Trophoblast cell (in vitro differentiated cells and primary cell): Measurements from ENCODE around the gene TIMP2.
A peak's percentile ranks its signal among the peaks of the same experiment; 100 is the strongest.

Source experiments
- DNase-seq, 2 donors: peaks; one replicate each; pipeline ENCODE4 v3.0.0-alpha.2; 2016
- H2AFZ ChIP-seq: 2 replicates; pipeline ENCODE4 v1.6.1; 2013; ENCODE audit warnings: low read length, moderate library complexity, mild to moderate bottlenecking; ENCODE audit not compliant: insufficient read depth, poor library complexity
- H2AK5ac ChIP-seq: 2 replicates; pipeline ENCODE4 v1.6.1; 2013; ENCODE audit warnings: mild to moderate bottlenecking, low read length
- H2BK120ac ChIP-seq: 2 replicates; pipeline ENCODE4 v1.6.1; 2013; ENCODE audit warnings: low read length, mild to moderate bottlenecking, moderate library complexity; ENCODE audit not compliant: insufficient read depth, poor library complexity
- H2BK12ac ChIP-seq: 2 replicates; pipeline ENCODE4 v1.6.1; 2013; ENCODE audit warnings: mild to moderate bottlenecking, low read length, moderate library complexity
- H2BK5ac ChIP-seq: 2 replicates; pipeline ENCODE4 v1.6.1; 2013; ENCODE audit warnings: low read length, low read depth, moderate library complexity, mild to moderate bottlenecking; ENCODE audit not compliant: poor library complexity
- H3K14ac ChIP-seq: 2 replicates; pipeline ENCODE4 v1.6.1; 2013; ENCODE audit warnings: mild to moderate bottlenecking, low read length
- H3K18ac ChIP-seq: 2 replicates; pipeline ENCODE4 v1.6.1; 2013; ENCODE audit warnings: mild to moderate bottlenecking, low read length
- H3K23ac ChIP-seq: 2 replicates; pipeline ENCODE4 v1.6.1; 2013; ENCODE audit warnings: low read length
- H3K27ac ChIP-seq: 2 replicates; pipeline ENCODE4 v1.5.1; 2013; ENCODE audit warnings: low read depth, mild to moderate bottlenecking, inconsistent platforms, low read length, moderate library complexity
- H3K27me3 ChIP-seq: 2 replicates; pipeline ENCODE4 v1.6.1; 2013; ENCODE audit warnings: inconsistent platforms, mild to moderate bottlenecking, low read length, moderate library complexity; ENCODE audit not compliant: insufficient read depth
- H3K36me3 ChIP-seq, 2 experiments: 1 replicate in 1 of 2; 2 replicates in 1 of 2; pipeline ENCODE4 v1.6.1; 2013; ENCODE audit warnings: low read length in 2 of 2, mild to moderate bottlenecking in 2 of 2, moderate library complexity in 1 of 2; ENCODE audit not compliant: insufficient read depth in 2 of 2, control insufficient read depth in 1 of 2
- H3K4ac ChIP-seq: 2 replicates; pipeline ENCODE4 v1.6.1; 2013; ENCODE audit warnings: low read depth, mild to moderate bottlenecking, low read length, moderate library complexity
- H3K4me1 ChIP-seq, 2 experiments: 1 replicate in 1 of 2; 2 replicates in 1 of 2; pipeline ENCODE4 v1.6.1; 2013; ENCODE audit warnings: low read length in 2 of 2, mild to moderate bottlenecking in 2 of 2, moderate library complexity in 1 of 2; ENCODE audit not compliant: insufficient read depth in 2 of 2, control insufficient read depth in 1 of 2
- H3K4me2 ChIP-seq: 2 replicates; pipeline ENCODE4 v1.6.1; 2013; ENCODE audit warnings: inconsistent platforms, mild to moderate bottlenecking, low read length, moderate library complexity
- H3K4me3 ChIP-seq: 2 replicates; pipeline ENCODE4 v1.5.1; 2013; ENCODE audit warnings: mild to moderate bottlenecking, low read depth, low read length, inconsistent platforms
- H3K79me1 ChIP-seq: one replicate; pipeline ENCODE4 v1.6.1; 2013; ENCODE audit warnings: low read length
- H3K79me2 ChIP-seq: 2 replicates; pipeline ENCODE4 v1.6.1; 2013; ENCODE audit warnings: low read length, mild to moderate bottlenecking; ENCODE audit not compliant: control insufficient read depth, insufficient read depth, poor library complexity
- H3K9ac ChIP-seq: 2 replicates; pipeline ENCODE4 v1.6.1; 2013; ENCODE audit warnings: mild to moderate bottlenecking, low read length
- H3K9me3 ChIP-seq: 2 replicates; pipeline ENCODE4 v1.6.1; 2013; ENCODE audit warnings: low read depth, mild to moderate bottlenecking, control low read depth, inconsistent platforms, low read length; ENCODE audit not compliant: insufficient read depth
- H4K12ac ChIP-seq: 2 replicates; pipeline ENCODE4 v1.6.1; 2013; ENCODE audit warnings: low read depth, mild to moderate bottlenecking, low read length, moderate library complexity
- H4K8ac ChIP-seq: 2 replicates; pipeline ENCODE4 v1.6.1; 2013; ENCODE audit warnings: low read depth, mild to moderate bottlenecking, low read length, moderate library complexity
- H4K91ac ChIP-seq: one replicate; pipeline ENCODE4 v1.6.1; 2013; ENCODE audit warnings: low read depth, mild to moderate bottlenecking, low read length, moderate library complexity
- WGBS: extraction: QIAGEN DNeasy Blood & Tissue Kit; methylation state at CpG from one replicate; pipeline ENCODE4 v1.1.7; 2013; ENCODE audit warnings: missing lambda C conversion rate; ENCODE audit not compliant: insufficient read length, insufficient coverage; ENCODE audit errors: extremely low coverage; 5-methylcytosine and 5-hydroxymethylcytosine counted together

TIMP2 gene

GRCh38 chr17:78812855-78813254 lies 112.3 kb downstream of the TIMP2 start:
- Histone ChIP-seq H3K14ac (no peak overlapping the region), H3K36me3 (peaks cover 54 to 68% of the 10 kb centered on the region in 2 experiments), H2AK5ac (no peak overlapping the region), H3K27ac (no peak overlapping the region), H2BK5ac (no peak overlapping the region), H2BK12ac (no peak overlapping the region), H4K12ac (no peak overlapping the region), H3K4me3 (no peak overlapping the region), H4K8ac (no peak overlapping the region), H3K79me1 (no peaks in the 10 kb centered on the region), H3K4ac (no peak overlapping the region), H3K9me3 (no peaks in the 10 kb centered on the region), H2AFZ (no peak overlapping the region), H3K79me2 (no peaks in the 10 kb centered on the region), H3K18ac (no peak overlapping the region), H3K9ac (no peak overlapping the region), H2BK120ac (no peak overlapping the region), H3K4me1 (no peaks in the 10 kb centered on the region), H3K27me3 (no peaks in the 10 kb centered on the region), H3K23ac (no peak overlapping the region), H3K4me2 (no peak overlapping the region), H4K91ac (no peak overlapping the region)
- no CpG with 5 or more reads among the region's 8 CpGs for WGBS
- no peak for DNase-seq

GRCh38 chr17:78808163-78808562 lies 117.0 kb downstream of the TIMP2 start:
- Histone ChIP-seq H3K79me2 (no peaks in the 10 kb centered on the region), H3K14ac (no peak overlapping the region), H3K23ac (no peak overlapping the region), H3K27me3 (no peaks in the 10 kb centered on the region), H3K4me3 (no peak overlapping the region), H3K4ac (no peak overlapping the region), H4K12ac (no peak overlapping the region), H3K79me1 (no peaks in the 10 kb centered on the region), H4K91ac (no peak overlapping the region), H2BK12ac (no peak overlapping the region), H3K36me3 (peaks cover 63 to 74% of the 10 kb centered on the region in 2 experiments), H3K27ac (no peak overlapping the region), H3K18ac (no peak overlapping the region), H3K9ac (no peak overlapping the region), H2AK5ac (no peak overlapping the region), H3K4me1 (no peaks in the 10 kb centered on the region), H2BK120ac (no peak overlapping the region), H2BK5ac (no peak overlapping the region), H2AFZ (no peak overlapping the region), H3K4me2 (no peak overlapping the region), H3K9me3 (no peaks in the 10 kb centered on the region), H4K8ac (no peak overlapping the region)
- no peak for DNase-seq
- WGBS: no CpG with 5 or more reads among the region's 4 CpGs

GRCh38 chr17:78806451-78806850 lies 118.7 kb downstream of the TIMP2 start:
- DNase-seq: peak in 1 of 2 donors; percentile 22
- H2AK5ac ChIP-seq: no peak overlapping the region
- H3K27me3 ChIP-seq: no peaks in the 10 kb centered on the region
- no CpG with 5 or more reads among the region's 9 CpGs for WGBS
- peaks cover 63 to 71% of the 10 kb centered on the region in 2 experiments for H3K36me3 ChIP-seq
- H3K18ac ChIP-seq: no peak overlapping the region
- H4K8ac ChIP-seq: no peak overlapping the region
- no peak overlapping the region for H3K4me2 ChIP-seq
- no peak overlapping the region for H2BK12ac ChIP-seq
- H3K79me2 ChIP-seq: no peaks in the 10 kb centered on the region
- no peak overlapping the region for H3K23ac ChIP-seq
- no peaks in the 10 kb centered on the region for H3K9me3 ChIP-seq
- no peak overlapping the region for H3K9ac ChIP-seq
- H3K4me3 ChIP-seq: no peak overlapping the region
- H4K12ac ChIP-seq: no peak overlapping the region
- no peak overlapping the region for H3K27ac ChIP-seq
- H3K4me1 ChIP-seq: no peaks in the 10 kb centered on the region
- H2BK5ac ChIP-seq: no peak overlapping the region
- H2AFZ ChIP-seq: no peak overlapping the region
- H3K79me1 ChIP-seq: no peaks in the 10 kb centered on the region
- no peak overlapping the region for H4K91ac ChIP-seq
- H3K14ac ChIP-seq: no peak overlapping the region
- H3K4ac ChIP-seq: no peak overlapping the region
- H2BK120ac ChIP-seq: no peak overlapping the region

GRCh38 chr17:78805301-78805700 lies 119.9 kb downstream of the TIMP2 start:
- DNase-seq: no peak
- no CpG with 5 or more reads among the region's 14 CpGs for WGBS

More at GRCh38 chr17:78805301-78805700, 119.9 kb downstream of the TIMP2 start:
- H3K9ac ChIP-seq: no peak overlapping the region
- no peak overlapping the region for H4K8ac ChIP-seq
- H3K36me3 ChIP-seq: peaks cover 61 to 68% of the 10 kb centered on the region in 2 experiments
- H3K27me3 ChIP-seq: no peaks in the 10 kb centered on the region
- no peak overlapping the region for H2BK12ac ChIP-seq
- H3K79me2 ChIP-seq: no peaks in the 10 kb centered on the region
- no peak overlapping the region for H3K4me2 ChIP-seq
- H3K4me3 ChIP-seq: no peak overlapping the region
- H4K91ac ChIP-seq: no peak overlapping the region
- H3K27ac ChIP-seq: no peak overlapping the region
- H4K12ac ChIP-seq: no peak overlapping the region
- no peak overlapping the region for H2BK120ac ChIP-seq
- no peaks in the 10 kb centered on the region for H3K4me1 ChIP-seq
- no peaks in the 10 kb centered on the region for H3K9me3 ChIP-seq
- H3K23ac ChIP-seq: no peak overlapping the region
- H3K14ac ChIP-seq: no peak overlapping the region
- no peak overlapping the region for H2BK5ac ChIP-seq
- no peak overlapping the region for H3K4ac ChIP-seq
- H3K18ac ChIP-seq: no peak overlapping the region
- H2AFZ ChIP-seq: no peak overlapping the region
- no peak overlapping the region for H2AK5ac ChIP-seq
- H3K79me1 ChIP-seq: no peaks in the 10 kb centered on the region
